Liver (tissue), 3 donors: Measurements from ENCODE around the gene ATRX.

ENCODE experiments used
- EGR1 ChIP-seq, 2 donors: IDR thresholded peaks; 2 replicates each; pipeline ENCODE4 v1.6.1; 2016 to 2018; ENCODE audit warnings: antibody characterized with exemption in 2 of 2, low read depth in 2 of 2
- GABPA ChIP-seq, 2 donors: IDR thresholded peaks in 1 of 2; conservative IDR thresholded peaks in 1 of 2; 2 replicates each; pipeline ENCODE4 v1.6.1; 2016; ENCODE audit warnings: antibody characterized with exemption in 2 of 2, mild to moderate bottlenecking in 1 of 2, moderate library complexity in 1 of 2
- HNF4A ChIP-seq, 2 donors: conservative IDR thresholded peaks; 2 replicates each; pipeline ENCODE4 v1.6.1; 2016; ENCODE audit warnings: antibody characterized with exemption in 2 of 2, mild to moderate bottlenecking in 2 of 2
- NR2F2 ChIP-seq: IDR thresholded peaks from 2 replicates; pipeline ENCODE4 v1.6.1; 2016; ENCODE audit warnings: antibody characterized with exemption
- RAD21 ChIP-seq, 2 donors: IDR thresholded peaks; 2 replicates each; pipeline ENCODE4 v1.6.1; 2016; ENCODE audit warnings: antibody characterized with exemption in 2 of 2, mild to moderate bottlenecking in 2 of 2
- TAF1 ChIP-seq: conservative IDR thresholded peaks from 2 replicates; pipeline ENCODE4 v1.6.1; 2016; ENCODE audit warnings: antibody characterized with exemption, mild to moderate bottlenecking
- YY1 ChIP-seq: IDR thresholded peaks from 2 replicates; pipeline ENCODE4 v1.6.1; 2016; ENCODE audit warnings: antibody characterized with exemption, mild to moderate bottlenecking
- TF ChIP-seq, protein P1 (sequence below): IDR thresholded peaks from 2 replicates; pipeline ENCODE4 v1.6.1; 2016; ENCODE audit warnings: antibody characterized with exemption, mild to moderate bottlenecking
- TF ChIP-seq, protein P2 (sequence below): fragments of 150-350 bp; IDR thresholded peaks from 2 replicates; pipeline ENCODE4 v1.5.1; 2017; ENCODE audit warnings: improper control_type of control experiment, low read depth, low read length; ENCODE audit not compliant: missing input control
- TF ChIP-seq, protein P3 (sequence below): IDR thresholded peaks from 2 replicates; pipeline ENCODE4 v1.6.1; 2016; ENCODE audit warnings: antibody characterized with exemption
- TF ChIP-seq, protein P4 (sequence below): IDR thresholded peaks from 2 replicates; pipeline ENCODE4 v1.6.1; 2016; ENCODE audit warnings: antibody characterized with exemption
- TF ChIP-seq, protein P5 (sequence below): IDR thresholded peaks from 2 replicates; pipeline ENCODE4 v1.6.1; 2016; ENCODE audit warnings: antibody characterized with exemption
- donor health status: healthy.
- donor health status: healthy.

DNA sequence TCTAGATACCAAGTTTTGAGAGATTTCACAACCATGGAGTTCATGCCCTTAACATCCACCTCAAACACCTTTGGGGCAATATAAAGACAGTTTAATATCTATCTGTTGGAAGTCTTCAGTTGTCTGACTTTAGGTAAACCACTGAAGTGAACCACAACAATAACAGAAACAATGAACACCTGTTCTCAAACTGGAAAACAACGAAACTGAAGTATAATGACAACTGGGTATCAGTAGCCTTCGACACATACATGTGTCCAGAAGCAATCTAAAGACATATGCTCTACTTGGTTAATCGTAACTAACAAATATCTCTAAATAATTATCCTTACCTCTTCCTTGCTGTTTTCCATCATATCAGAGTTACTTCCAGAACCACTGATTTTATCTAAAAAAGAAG is 87.8 kb downstream of the ATRX start:
- no peak for TF ChIP-seq GABPA (IDR thresholded peaks at IDR 0.05 in 1 of 2, conservative IDR thresholded peaks at IDR 0.05 in 1 of 2)
- TF ChIP-seq, protein P1, sequence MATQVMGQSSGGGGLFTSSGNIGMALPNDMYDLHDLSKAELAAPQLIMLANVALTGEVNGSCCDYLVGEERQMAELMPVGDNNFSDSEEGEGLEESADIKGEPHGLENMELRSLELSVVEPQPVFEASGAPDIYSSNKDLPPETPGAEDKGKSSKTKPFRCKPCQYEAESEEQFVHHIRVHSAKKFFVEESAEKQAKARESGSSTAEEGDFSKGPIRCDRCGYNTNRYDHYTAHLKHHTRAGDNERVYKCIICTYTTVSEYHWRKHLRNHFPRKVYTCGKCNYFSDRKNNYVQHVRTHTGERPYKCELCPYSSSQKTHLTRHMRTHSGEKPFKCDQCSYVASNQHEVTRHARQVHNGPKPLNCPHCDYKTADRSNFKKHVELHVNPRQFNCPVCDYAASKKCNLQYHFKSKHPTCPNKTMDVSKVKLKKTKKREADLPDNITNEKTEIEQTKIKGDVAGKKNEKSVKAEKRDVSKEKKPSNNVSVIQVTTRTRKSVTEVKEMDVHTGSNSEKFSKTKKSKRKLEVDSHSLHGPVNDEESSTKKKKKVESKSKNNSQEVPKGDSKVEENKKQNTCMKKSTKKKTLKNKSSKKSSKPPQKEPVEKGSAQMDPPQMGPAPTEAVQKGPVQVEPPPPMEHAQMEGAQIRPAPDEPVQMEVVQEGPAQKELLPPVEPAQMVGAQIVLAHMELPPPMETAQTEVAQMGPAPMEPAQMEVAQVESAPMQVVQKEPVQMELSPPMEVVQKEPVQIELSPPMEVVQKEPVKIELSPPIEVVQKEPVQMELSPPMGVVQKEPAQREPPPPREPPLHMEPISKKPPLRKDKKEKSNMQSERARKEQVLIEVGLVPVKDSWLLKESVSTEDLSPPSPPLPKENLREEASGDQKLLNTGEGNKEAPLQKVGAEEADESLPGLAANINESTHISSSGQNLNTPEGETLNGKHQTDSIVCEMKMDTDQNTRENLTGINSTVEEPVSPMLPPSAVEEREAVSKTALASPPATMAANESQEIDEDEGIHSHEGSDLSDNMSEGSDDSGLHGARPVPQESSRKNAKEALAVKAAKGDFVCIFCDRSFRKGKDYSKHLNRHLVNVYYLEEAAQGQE: no peak
- TF ChIP-seq, protein P2, sequence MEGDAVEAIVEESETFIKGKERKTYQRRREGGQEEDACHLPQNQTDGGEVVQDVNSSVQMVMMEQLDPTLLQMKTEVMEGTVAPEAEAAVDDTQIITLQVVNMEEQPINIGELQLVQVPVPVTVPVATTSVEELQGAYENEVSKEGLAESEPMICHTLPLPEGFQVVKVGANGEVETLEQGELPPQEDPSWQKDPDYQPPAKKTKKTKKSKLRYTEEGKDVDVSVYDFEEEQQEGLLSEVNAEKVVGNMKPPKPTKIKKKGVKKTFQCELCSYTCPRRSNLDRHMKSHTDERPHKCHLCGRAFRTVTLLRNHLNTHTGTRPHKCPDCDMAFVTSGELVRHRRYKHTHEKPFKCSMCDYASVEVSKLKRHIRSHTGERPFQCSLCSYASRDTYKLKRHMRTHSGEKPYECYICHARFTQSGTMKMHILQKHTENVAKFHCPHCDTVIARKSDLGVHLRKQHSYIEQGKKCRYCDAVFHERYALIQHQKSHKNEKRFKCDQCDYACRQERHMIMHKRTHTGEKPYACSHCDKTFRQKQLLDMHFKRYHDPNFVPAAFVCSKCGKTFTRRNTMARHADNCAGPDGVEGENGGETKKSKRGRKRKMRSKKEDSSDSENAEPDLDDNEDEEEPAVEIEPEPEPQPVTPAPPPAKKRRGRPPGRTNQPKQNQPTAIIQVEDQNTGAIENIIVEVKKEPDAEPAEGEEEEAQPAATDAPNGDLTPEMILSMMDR: no peak
- TF ChIP-seq TAF1: no peak
- TF ChIP-seq, protein P3, sequence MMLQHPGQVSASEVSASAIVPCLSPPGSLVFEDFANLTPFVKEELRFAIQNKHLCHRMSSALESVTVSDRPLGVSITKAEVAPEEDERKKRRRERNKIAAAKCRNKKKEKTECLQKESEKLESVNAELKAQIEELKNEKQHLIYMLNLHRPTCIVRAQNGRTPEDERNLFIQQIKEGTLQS: no peak
- TF ChIP-seq NR2F2: no peak
- TF ChIP-seq, protein P4, sequence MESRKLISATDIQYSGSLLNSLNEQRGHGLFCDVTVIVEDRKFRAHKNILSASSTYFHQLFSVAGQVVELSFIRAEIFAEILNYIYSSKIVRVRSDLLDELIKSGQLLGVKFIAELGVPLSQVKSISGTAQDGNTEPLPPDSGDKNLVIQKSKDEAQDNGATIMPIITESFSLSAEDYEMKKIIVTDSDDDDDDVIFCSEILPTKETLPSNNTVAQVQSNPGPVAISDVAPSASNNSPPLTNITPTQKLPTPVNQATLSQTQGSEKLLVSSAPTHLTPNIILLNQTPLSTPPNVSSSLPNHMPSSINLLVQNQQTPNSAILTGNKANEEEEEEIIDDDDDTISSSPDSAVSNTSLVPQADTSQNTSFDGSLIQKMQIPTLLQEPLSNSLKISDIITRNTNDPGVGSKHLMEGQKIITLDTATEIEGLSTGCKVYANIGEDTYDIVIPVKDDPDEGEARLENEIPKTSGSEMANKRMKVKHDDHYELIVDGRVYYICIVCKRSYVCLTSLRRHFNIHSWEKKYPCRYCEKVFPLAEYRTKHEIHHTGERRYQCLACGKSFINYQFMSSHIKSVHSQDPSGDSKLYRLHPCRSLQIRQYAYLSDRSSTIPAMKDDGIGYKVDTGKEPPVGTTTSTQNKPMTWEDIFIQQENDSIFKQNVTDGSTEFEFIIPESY: no peak
- TF ChIP-seq HNF4A (conservative IDR thresholded peaks at IDR 0.05): no peak
- TF ChIP-seq, protein P5, sequence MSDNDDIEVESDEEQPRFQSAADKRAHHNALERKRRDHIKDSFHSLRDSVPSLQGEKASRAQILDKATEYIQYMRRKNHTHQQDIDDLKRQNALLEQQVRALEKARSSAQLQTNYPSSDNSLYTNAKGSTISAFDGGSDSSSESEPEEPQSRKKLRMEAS: no peak
- no peak for TF ChIP-seq RAD21 (IDR thresholded peaks at IDR 0.05)
- no peak for TF ChIP-seq YY1
- no peak for TF ChIP-seq EGR1 (IDR thresholded peaks at IDR 0.05; ENCODE audit: low read depth in 2 of 2)
